NCI-H1930 (cell line): ENCODE results near the gene BLTP3B.
"Not testable (repeated sequence)": the region's sequence is repeated elsewhere in the genome, so short reads cannot be mapped to it uniquely, and the experiment has no call there.

Experiments
- DNase-seq, 2 experiments: peaks; one replicate each; lab custom pipeline; 2025; lab: John Stamatoyannopoulos, UW

BLTP3B gene, protein sequence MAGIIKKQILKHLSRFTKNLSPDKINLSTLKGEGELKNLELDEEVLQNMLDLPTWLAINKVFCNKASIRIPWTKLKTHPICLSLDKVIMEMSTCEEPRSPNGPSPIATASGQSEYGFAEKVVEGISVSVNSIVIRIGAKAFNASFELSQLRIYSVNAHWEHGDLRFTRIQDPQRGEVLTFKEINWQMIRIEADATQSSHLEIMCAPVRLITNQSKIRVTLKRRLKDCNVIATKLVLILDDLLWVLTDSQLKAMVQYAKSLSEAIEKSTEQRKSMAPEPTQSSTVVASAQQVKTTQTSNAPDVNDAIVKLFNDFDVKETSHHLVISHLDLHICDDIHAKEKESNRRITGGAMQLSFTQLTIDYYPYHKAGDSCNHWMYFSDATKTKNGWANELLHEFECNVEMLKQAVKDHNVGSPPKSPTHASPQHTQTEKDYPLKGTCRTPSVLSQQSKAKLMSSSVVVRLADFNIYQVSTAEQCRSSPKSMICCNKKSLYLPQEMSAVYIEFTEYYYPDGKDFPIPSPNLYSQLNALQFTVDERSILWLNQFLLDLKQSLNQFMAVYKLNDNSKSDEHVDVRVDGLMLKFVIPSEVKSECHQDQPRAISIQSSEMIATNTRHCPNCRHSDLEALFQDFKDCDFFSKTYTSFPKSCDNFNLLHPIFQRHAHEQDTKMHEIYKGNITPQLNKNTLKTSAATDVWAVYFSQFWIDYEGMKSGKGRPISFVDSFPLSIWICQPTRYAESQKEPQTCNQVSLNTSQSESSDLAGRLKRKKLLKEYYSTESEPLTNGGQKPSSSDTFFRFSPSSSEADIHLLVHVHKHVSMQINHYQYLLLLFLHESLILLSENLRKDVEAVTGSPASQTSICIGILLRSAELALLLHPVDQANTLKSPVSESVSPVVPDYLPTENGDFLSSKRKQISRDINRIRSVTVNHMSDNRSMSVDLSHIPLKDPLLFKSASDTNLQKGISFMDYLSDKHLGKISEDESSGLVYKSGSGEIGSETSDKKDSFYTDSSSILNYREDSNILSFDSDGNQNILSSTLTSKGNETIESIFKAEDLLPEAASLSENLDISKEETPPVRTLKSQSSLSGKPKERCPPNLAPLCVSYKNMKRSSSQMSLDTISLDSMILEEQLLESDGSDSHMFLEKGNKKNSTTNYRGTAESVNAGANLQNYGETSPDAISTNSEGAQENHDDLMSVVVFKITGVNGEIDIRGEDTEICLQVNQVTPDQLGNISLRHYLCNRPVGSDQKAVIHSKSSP (N-terminal part only)

DNA sequence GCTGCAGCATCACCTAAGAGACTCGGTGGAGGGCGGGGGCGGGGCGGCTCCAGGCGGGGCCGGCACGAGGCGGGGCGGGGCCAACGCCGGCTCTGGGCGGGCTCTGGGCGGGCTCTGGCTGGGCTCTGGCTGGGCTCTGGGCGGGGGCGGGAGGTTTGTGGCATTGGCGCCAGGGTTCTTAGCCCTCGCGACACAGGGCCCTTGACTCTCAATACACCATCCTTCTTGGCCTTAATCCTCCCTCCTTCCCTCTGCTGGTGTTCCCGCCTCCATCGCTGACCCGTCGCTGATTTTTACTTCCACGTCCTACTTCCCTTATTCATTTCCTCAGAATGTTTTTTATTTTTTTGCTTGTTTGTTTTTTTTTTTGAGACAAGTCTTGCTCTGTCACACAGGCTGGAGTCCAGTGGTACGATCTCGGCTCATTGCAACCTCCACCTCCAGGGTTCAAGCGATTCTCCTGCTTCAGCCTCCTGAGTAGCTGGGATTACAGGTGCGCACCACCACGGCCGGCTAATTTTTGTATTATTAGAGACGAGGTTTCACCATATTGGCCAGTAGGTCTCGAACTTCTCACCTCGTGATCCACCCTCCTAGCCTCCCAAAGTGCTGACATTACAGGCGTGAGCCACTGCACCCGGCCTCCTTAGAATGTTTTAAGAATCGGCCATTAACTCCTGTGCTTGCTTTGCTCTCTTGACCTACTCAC is at the start of gene BLTP3B:
BLTP3B (minus strand) TSS at position 24 of the 709 bp plus-strand sequence. CDS start 239 bp downstream, outside the sequence.
- DNase-seq = peak; percentile 70 to 72

GRCh38 chr12:100189636-100190394 is 47.1 kb upstream of the BLTP3B start:
- no peak for DNase-seq

DNA sequence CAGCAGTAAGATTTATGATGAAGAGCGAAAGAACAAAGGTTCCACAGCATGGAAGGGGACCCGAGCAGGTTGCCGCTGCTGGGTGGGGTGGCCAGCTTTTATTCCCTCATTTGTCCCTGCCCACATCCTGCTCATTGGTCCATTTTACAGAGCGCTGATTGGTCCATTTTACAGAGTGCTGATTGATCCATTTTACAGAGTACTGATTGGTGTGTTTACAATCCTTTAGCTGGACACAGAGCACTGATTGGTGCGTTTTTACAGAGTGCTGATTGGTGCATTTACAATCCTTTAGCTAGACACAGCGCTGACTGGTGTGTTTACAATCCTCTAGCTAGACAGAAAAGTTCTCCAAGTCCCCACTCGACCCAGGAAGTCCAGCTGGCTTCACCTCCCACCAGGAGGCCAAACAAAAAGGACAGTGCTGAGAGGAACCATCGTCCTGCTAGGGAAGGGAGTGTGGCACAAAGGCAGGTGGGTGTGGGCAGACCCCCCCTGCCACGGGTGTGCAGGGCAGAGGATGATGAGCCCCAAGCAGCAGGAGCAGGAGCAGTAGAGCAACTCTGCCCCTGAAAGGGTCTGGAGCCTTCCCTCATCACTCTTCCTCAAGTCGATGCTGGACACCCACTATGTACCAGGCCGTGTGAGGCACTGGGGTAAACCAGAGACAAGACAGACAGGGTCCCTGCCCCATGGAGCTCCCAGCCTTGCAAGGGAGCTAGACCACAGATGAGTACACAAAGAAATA is 46.4 kb upstream of the BLTP3B start:
- not testable (repeated sequence) for DNase-seq

DNA sequence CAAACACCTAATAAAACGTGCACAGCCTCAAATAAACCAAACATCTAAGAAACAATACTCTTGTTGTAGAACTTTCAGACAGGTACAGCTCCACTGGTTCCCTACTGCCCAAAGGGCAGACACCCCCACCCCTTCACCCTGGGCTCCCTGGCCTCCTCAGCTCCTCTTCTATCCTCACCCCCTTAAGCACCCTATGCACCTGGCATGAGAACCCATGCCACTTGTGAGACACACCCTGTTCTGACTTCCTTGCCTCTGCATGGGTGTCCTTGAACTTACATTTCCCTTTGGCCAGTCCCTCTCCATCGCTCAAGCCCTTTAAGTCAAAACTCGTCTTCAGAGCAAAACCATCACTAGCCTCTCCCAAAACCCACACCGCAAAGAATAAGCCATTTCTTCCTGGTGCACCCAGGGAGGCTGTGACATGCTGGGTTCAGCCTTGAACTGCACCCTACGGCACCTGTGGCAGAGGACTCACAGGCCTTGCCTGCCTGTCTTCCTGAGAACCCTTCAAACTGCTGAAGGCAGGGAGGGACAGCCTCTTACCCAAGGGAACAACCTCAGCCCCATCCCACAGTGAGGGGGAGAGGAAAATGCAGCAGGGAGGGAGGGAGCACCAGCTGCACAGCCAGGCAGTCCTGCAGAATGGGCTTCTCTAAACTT is 45.3 kb upstream of the BLTP3B start:
- DNase-seq = no peak

GRCh38 chr12:100187068-100187467 is 44.4 kb upstream of the BLTP3B start:
- no peak for DNase-seq

- no peak for DNase-seq
These were observed 43.4 kb upstream of the BLTP3B start for GRCh38 chr12:100186071-100186470.

GRCh38 chr12:100185361-100185894 is 42.8 kb upstream of the BLTP3B start:
- DNase-seq = no peak

- no peak for DNase-seq
These were observed 42.0 kb upstream of the BLTP3B start for GRCh38 chr12:100184549-100185145.

- no peak for DNase-seq
These were observed 36.6 kb upstream of the BLTP3B start for GRCh38 chr12:100179252-100179651.

DNA sequence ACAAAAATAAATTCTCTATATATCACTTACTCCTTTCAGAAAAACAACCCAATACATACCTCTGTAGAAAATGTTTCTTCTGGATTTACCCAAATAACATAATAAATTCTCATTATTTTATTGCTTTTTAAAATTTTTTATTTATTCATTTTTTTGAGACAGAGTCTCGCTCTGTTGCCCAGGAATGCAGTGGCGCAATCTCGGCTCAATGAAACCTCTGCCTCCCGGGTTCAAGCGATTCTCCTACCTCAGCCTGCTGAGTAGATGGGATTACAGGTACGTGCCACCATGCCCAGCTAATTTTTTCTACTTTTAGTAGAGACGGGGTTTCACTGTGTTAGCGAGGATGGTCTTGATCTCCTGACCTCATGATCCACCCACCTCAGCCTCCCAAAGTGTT is 33.8 kb upstream of the BLTP3B start:
- DNase-seq = not testable (repeated sequence)

GRCh38 chr12:100174495-100174894 is 31.8 kb upstream of the BLTP3B start:
- no peak for DNase-seq

DNA sequence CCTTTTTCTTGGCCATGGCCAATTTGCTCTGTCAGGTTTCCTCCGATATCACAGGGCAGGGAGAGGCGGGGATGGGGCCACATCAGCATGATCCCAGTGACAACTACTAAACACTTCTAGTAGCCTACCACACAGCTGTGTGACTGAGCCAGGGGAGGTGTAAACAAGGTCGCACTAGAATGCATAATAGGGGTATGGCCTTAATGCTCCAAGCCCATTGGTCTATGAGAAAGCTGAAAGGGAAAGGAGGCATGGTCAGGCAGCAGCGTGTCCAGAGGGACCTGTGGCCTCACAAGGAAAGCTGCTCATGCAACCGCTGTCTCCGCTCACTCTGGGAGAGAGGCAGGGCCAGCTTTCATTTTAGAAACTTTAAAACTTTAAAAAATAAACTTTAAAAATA is 30.4 kb upstream of the BLTP3B start:
- no peak for DNase-seq

DNA sequence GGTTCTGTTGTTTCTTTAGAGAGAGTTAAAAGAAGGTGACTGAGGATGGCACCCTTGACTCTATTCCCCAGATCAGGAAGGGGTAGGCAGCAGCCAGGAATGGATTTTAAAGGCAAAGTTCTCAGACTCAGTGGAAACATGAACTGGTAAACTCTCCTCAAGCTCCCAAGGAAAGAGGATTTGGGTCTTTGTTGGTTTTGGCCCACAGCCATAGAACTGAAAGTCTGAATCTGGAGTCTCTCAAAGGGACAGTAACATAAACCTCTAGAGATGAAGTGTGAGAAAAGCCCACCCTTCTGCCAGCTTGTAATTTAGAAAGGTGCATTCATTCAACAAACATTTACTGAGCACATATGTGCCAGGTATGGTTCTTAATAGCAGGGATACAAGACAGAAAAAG is 28.6 kb upstream of the BLTP3B start:
- no peak for DNase-seq

- no peak for DNase-seq
These were observed 27.7 kb upstream of the BLTP3B start for GRCh38 chr12:100170313-100170858.

DNA sequence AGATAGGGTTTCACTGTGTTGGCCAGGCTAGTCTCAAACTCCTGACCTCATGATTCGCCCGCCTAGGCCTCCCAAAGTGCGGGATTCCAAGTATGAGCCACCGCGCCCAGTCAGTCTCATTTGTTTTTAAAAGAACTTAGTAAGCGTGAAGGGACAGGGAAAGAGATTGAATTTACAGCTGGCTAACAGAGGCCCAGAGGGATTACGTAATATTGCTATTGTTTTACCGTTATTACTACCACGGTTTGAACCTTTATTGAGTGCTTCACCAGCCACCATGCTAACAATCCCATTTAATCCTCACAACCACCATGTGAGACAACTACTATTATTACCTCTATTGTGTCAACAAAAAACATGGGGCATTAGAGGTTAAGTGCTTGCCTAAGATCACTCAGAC is 26.7 kb upstream of the BLTP3B start:
- no peak for DNase-seq

DNA sequence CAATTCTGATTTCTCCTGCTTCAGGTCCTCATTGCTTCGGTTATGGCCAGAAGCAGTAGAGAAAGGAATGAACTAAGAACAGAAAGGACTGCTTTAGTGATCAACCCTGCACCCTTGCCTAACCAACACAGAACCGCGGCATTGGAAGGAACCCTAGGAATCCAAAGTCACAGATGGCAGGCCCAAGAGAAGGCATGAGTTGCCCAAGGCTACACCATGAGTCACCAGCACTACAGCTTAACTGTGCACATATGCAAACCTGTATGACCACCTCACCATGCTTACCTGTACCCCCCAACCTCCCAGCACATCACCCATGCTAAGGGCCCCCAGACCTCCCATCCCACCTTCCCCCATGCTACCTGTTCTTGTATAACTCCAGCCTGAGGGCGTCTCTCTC is 25.9 kb upstream of the BLTP3B start:
- DNase-seq = no peak

- DNase-seq = no peak
These were observed 23.6 kb upstream of the BLTP3B start for GRCh38 chr12:100166232-100166631.

GRCh38 chr12:100165356-100165755 is 22.7 kb upstream of the BLTP3B start:
- no peak for DNase-seq
